NCI-H1048 (cell line): ENCODE results near the gene ZNF385B.
"Not testable (repeated sequence)": the region's sequence is repeated elsewhere in the genome, so short reads cannot be mapped to it uniquely, and the experiment has no call there.

Source experiments
- DNase-seq: peaks from one replicate; lab custom pipeline; 2025; lab: John Stamatoyannopoulos, UW

Gene ZNF385B

GRCh38 chr2:179677746-179678505 is 183.5 kb downstream of the ZNF385B start:
- DNase-seq: no peak

GRCh38 chr2:179677077-179677688 is 184.2 kb downstream of the ZNF385B start:
- no peak for DNase-seq

- DNase-seq: no peak
Observed at GRCh38 chr2:179675435-179675834, 186.0 kb downstream of the ZNF385B start.

- DNase-seq: no peak
Observed at GRCh38 chr2:179671043-179671981, 190.1 kb downstream of the ZNF385B start.

GRCh38 chr2:179669196-179669595 is 192.2 kb downstream of the ZNF385B start:
- DNase-seq: no peak

GRCh38 chr2:179664972-179665812 is 196.2 kb downstream of the ZNF385B start:
- no peak for DNase-seq

GRCh38 chr2:179661986-179662385 is 199.4 kb downstream of the ZNF385B start:
- no peak for DNase-seq

- no peak for DNase-seq
Observed at GRCh38 chr2:179657068-179657595, 204.3 kb downstream of the ZNF385B start.

- no peak for DNase-seq
Observed at GRCh38 chr2:179655627-179656026, 205.8 kb downstream of the ZNF385B start.

GRCh38 chr2:179654806-179655205 is 206.6 kb downstream of the ZNF385B start:
- DNase-seq: no peak

GRCh38 chr2:179652296-179652695 is 209.1 kb downstream of the ZNF385B start:
- no peak for DNase-seq

GRCh38 chr2:179650420-179650819 is 211.0 kb downstream of the ZNF385B start:
- no peak for DNase-seq

GRCh38 chr2:179646862-179647587 is 214.4 kb downstream of the ZNF385B start:
- no peak for DNase-seq

GRCh38 chr2:179646173-179646769 is 215.1 kb downstream of the ZNF385B start:
- DNase-seq: no peak

GRCh38 chr2:179645047-179645446 is 216.4 kb downstream of the ZNF385B start:
- DNase-seq: no peak

- DNase-seq: no peak
Observed at GRCh38 chr2:179642462-179642861, 218.9 kb downstream of the ZNF385B start.

GRCh38 chr2:179636995-179637394 is 224.4 kb downstream of the ZNF385B start:
- no peak for DNase-seq

GRCh38 chr2:179636100-179636980 is 225.1 kb downstream of the ZNF385B start:
- no peak for DNase-seq

GRCh38 chr2:179631769-179632385 is 229.5 kb downstream of the ZNF385B start:
- DNase-seq: not testable (repeated sequence)
